Measurements from ENCODE around the gene NTM.

DNA sequence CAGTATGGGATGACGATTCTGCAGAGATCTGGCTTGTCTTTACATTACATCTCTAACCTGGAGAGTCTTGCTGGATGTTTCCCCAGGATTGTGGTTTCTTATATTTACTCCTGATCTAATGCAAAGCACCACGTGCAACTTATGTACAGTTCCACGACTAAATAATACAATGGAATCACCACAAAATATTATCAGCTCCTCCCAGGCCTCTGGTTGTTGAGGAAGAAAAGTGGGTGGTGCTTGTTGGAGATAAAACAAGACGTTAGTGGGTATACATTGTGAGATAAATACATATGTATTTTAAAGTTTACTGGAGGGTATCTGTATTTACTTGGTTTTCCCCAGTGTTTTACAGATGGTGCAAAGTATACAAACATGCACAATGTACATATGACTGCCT, 569.7 kb downstream of the NTM start:
- TF ChIP-seq EZH2 (IDR thresholded peaks at IDR 0.05) (no peak), POLR2AphosphoS5 (IDR thresholded peaks at IDR 0.05; ENCODE audit: borderline replicate concordance, low read depth, low read length) (no peak)
